Testis (tissue), 2 donors: ENCODE data around the gene PRICKLE4.

ENCODE experiments used
- POLR2A ChIP-seq: fragments of 450-650 bp; IDR thresholded peaks from one replicate; pipeline ENCODE4 v1.6.1; 2017; ENCODE audit warnings: antibody characterized with exemption, mild to moderate bottlenecking, moderate library complexity
- TF ChIP-seq, protein P1 (sequence below), 3 experiments: fragments of 450-650 bp in 2 of 3; fragments of 200-600 bp in 1 of 3; sonication (generic) in 1 of 3; IDR thresholded peaks; one replicate each; pipeline ENCODE4 v1.5.1; 2016 to 2019; ENCODE audit warnings: antibody characterized with exemption in 3 of 3, mild to moderate bottlenecking in 2 of 3, moderate library complexity in 1 of 3

DNA sequence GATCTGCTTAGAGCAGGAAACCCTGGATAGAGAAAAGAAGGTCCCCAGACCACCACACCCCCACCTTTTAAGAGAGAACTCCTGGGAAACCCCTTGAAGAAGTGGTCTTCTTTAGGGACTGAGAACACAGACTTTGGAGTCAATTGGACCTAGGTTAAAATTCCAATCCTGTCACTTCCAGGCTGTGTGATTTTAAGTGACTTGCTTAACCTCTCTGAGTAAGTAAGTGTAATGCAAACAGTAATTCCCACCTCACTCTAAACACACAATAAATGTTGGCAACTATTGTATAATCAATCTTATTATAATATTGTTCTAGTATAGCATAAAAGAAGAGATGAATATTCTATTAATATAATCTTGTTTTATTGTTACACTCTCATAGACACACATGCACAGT is 48.4 kb upstream of the PRICKLE4 start:
- TF ChIP-seq, protein P1, sequence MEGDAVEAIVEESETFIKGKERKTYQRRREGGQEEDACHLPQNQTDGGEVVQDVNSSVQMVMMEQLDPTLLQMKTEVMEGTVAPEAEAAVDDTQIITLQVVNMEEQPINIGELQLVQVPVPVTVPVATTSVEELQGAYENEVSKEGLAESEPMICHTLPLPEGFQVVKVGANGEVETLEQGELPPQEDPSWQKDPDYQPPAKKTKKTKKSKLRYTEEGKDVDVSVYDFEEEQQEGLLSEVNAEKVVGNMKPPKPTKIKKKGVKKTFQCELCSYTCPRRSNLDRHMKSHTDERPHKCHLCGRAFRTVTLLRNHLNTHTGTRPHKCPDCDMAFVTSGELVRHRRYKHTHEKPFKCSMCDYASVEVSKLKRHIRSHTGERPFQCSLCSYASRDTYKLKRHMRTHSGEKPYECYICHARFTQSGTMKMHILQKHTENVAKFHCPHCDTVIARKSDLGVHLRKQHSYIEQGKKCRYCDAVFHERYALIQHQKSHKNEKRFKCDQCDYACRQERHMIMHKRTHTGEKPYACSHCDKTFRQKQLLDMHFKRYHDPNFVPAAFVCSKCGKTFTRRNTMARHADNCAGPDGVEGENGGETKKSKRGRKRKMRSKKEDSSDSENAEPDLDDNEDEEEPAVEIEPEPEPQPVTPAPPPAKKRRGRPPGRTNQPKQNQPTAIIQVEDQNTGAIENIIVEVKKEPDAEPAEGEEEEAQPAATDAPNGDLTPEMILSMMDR (IDR thresholded peaks at IDR 0.05): no peak
- no peak for TF ChIP-seq POLR2A
